Measurements from ENCODE around the gene AUTS2.

AUTS2 gene

GRCh38 chr7:70607759-70608158 is 1009.5 kb downstream of the AUTS2 start:
- no peak for FAIRE-seq
- no peak for DNase-seq (ENCODE audit: insufficient read length)
- TF ChIP-seq POLR2A (IDR thresholded peaks at IDR 0.05; ENCODE audit: low read depth, low read length) (no peak), POLR2AphosphoS5 (IDR thresholded peaks at IDR 0.05; ENCODE audit: low read depth, low read length) (no peak), TAF1 (IDR thresholded peaks at IDR 0.05; ENCODE audit: borderline replicate concordance, low read depth, low read length) (no peak)

- TF ChIP-seq POLR2AphosphoS5 (IDR thresholded peaks at IDR 0.05; ENCODE audit: low read depth, low read length) (no peak), TAF1 (IDR thresholded peaks at IDR 0.05; ENCODE audit: borderline replicate concordance, low read depth, low read length) (no peak), POLR2A (IDR thresholded peaks at IDR 0.05; ENCODE audit: low read depth, low read length) (no peak)
- no peak for FAIRE-seq
- DNase-seq (ENCODE audit: insufficient read length), result no peak
Observed at GRCh38 chr7:70608229-70608628, 1010.0 kb downstream of the AUTS2 start.

- FAIRE-seq (no peak), DNase-seq (ENCODE audit: insufficient read length) (no peak)
- TF ChIP-seq POLR2AphosphoS5 (IDR thresholded peaks at IDR 0.05; ENCODE audit: low read depth, low read length) (no peak), TAF1 (IDR thresholded peaks at IDR 0.05; ENCODE audit: borderline replicate concordance, low read depth, low read length) (no peak), POLR2A (IDR thresholded peaks at IDR 0.05; ENCODE audit: low read depth, low read length) (no peak)
Observed at GRCh38 chr7:70612811-70613210, 1014.5 kb downstream of the AUTS2 start.

DNA sequence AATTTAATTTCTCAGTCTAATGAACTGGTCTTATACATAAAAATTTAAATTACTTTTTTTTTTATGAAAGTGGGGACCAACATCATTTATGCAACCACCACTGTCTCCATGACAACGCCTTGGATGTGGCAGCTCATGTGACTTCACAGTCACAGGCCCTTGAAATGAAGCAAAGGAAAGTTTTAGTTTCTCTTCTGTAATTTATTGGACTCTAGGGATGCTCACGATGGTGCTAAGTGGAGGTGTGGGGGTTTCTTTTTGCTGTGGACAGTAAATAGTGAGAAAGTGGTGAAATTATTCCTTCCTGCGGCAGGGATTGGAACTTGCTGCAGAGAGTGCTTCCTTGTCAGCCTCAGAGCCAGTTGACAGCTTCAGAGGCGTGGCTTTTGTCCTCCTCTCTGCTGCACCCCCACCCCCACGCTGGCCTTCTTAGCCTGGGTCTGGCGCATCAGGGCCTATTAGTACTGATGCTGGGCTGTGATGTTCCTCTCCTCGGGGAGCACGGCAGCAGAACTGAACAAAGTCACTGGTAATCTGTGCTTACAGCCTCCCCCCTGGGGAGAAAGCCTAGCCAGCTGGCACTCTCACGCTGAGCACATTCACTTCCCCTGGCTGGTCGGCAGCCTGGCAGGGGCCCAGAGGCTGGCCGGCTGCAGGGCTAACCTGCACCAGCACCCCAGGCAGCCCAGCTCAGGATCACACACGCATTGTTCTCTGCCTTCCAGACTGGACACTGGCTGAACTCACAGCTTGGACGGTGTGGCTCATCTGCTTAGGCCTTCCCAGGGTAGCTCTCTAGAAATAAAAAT is 1016.2 kb downstream of the AUTS2 start:
- FAIRE-seq (no peak), DNase-seq (ENCODE audit: insufficient read length) (no peak)
- no peak for TF ChIP-seq POLR2A (IDR thresholded peaks at IDR 0.05; ENCODE audit: low read depth, low read length)
- TF ChIP-seq TAF1 (IDR thresholded peaks at IDR 0.05; ENCODE audit: borderline replicate concordance, low read depth, low read length), result no peak
- no peak for TF ChIP-seq POLR2AphosphoS5 (IDR thresholded peaks at IDR 0.05; ENCODE audit: low read depth, low read length)

GRCh38 chr7:70615066-70615606 is 1016.9 kb downstream of the AUTS2 start:
- FAIRE-seq (no peak), DNase-seq (ENCODE audit: insufficient read length) (no peak)
- TF ChIP-seq POLR2AphosphoS5 (IDR thresholded peaks at IDR 0.05; ENCODE audit: low read depth, low read length), result no peak
- no peak for TF ChIP-seq POLR2A (IDR thresholded peaks at IDR 0.05; ENCODE audit: low read depth, low read length)
- no peak for TF ChIP-seq TAF1 (IDR thresholded peaks at IDR 0.05; ENCODE audit: borderline replicate concordance, low read depth, low read length)

- DNase-seq (ENCODE audit: insufficient read length) (no peak), FAIRE-seq (no peak)
- TF ChIP-seq TAF1 (IDR thresholded peaks at IDR 0.05; ENCODE audit: borderline replicate concordance, low read depth, low read length) (no peak), POLR2A (IDR thresholded peaks at IDR 0.05; ENCODE audit: low read depth, low read length) (no peak), POLR2AphosphoS5 (IDR thresholded peaks at IDR 0.05; ENCODE audit: low read depth, low read length) (no peak)
Observed at GRCh38 chr7:70616211-70616610, 1017.9 kb downstream of the AUTS2 start.

DNA sequence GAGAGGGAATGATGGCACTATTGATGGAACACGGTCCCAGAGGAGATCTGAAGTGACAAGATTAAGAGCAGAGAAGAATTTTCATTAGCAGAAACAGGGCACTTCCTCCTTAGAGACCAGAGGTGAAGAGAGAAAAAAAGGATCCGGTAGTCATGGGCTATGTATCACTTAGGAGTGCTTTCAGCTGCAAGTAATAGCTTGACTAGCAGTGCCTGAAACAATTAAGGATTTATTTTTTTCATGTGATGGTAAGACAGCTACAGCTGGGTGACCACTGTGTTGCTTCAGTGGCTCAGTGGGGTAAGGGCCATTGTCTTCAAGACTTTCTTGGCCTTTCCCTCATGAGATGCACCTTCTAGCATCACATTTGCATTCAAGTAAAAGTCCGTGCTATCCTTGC is 1018.5 kb downstream of the AUTS2 start:
- FAIRE-seq (no peak), DNase-seq (ENCODE audit: insufficient read length) (no peak)
- TF ChIP-seq TAF1 (IDR thresholded peaks at IDR 0.05; ENCODE audit: borderline replicate concordance, low read depth, low read length) (no peak), POLR2AphosphoS5 (IDR thresholded peaks at IDR 0.05; ENCODE audit: low read depth, low read length) (no peak), POLR2A (IDR thresholded peaks at IDR 0.05; ENCODE audit: low read depth, low read length) (no peak)

- TF ChIP-seq TAF1 (IDR thresholded peaks at IDR 0.05; ENCODE audit: borderline replicate concordance, low read depth, low read length) (no peak), POLR2A (IDR thresholded peaks at IDR 0.05; ENCODE audit: low read depth, low read length) (no peak), POLR2AphosphoS5 (IDR thresholded peaks at IDR 0.05; ENCODE audit: low read depth, low read length) (no peak)
- no peak for DNase-seq (ENCODE audit: insufficient read length)
- no peak for FAIRE-seq
Observed at GRCh38 chr7:70618020-70618551, 1019.8 kb downstream of the AUTS2 start.

DNA sequence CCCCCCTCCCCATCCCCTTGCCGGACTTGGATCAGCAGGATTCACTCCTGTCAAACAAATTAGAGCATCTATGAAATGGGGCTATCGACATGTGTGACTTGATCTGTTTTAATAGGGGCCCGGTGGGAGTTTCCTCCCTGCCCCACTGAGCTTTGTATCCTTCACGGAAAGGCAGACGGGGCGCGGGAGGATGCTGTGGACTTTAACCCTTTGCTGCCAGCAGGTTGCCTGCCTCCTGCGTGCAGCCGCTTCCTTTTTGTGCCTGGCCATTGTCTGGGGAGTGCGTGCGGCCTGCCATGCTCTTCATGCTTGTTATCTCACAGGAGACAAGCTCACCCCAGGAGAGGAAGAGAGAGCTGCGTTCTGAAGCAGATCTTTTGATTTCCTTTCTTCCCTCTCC is 1020.9 kb downstream of the AUTS2 start:
- FAIRE-seq (no peak), DNase-seq (ENCODE audit: insufficient read length) (no peak)
- no peak for TF ChIP-seq POLR2A (IDR thresholded peaks at IDR 0.05; ENCODE audit: low read depth, low read length)
- TF ChIP-seq TAF1 (IDR thresholded peaks at IDR 0.05; ENCODE audit: borderline replicate concordance, low read depth, low read length), result no peak
- TF ChIP-seq POLR2AphosphoS5 (IDR thresholded peaks at IDR 0.05; ENCODE audit: low read depth, low read length), result no peak

DNA sequence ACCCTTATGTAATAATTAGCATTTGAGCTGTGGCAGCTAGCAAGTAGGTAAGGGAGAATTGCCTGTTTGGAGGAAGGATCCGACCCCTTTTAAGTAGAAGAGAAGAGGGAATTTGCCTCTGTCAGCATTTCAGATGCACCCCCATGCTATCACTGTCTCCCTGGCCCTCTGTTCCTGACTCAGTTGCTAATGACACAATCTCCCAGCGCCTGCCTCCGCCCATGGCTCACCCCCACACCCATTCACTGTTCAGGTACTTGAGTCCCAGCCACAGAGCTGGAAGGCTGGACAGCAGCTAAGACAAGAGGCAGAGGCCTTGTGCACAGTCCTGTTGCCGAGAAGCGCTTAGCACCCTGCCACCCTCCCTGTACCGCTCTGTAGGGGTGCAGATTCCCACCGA is 1021.4 kb downstream of the AUTS2 start:
- TF ChIP-seq TAF1 (IDR thresholded peaks at IDR 0.05; ENCODE audit: borderline replicate concordance, low read depth, low read length), result no peak
- TF ChIP-seq POLR2A (IDR thresholded peaks at IDR 0.05; ENCODE audit: low read depth, low read length), result no peak
- TF ChIP-seq POLR2AphosphoS5 (IDR thresholded peaks at IDR 0.05; ENCODE audit: low read depth, low read length), result no peak
- DNase-seq (ENCODE audit: insufficient read length) (no peak), FAIRE-seq (no peak)

DNA sequence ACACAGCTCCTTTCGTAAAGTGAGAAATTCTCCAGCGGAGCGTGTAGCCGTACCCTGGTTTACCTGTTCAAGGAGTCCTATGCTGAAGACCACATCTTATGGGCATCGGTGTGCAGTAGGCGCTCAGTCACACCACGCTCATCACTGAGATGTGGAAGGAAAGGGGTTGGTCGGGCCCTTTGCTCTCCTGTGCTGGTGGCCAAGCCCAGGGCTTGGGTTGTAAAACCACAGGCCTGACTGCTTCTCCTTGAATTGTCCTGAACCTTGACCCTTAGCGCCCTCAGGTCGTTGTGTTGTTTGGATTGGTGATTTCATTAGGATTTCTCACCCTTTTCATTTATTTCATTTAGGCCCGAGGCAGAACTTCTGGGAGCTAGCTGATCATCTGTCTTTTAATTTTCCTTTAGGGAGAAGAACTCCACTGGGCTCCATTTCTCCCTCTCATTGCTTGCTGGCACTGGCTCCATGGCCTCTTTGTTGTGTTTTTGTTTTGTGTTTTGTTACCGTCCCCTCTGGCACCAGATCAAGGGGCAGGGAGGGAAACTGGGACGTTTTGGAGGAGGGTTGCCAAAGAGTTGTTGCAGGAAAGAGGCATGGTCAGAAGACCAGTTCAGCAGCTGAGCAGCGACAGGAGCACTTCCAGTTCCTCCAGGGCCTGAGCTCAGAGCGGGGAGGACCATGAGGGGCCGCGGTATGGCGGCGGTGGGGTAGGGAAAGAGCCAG is 1022.2 kb downstream of the AUTS2 start:
- no peak for FAIRE-seq
- TF ChIP-seq TAF1 (IDR thresholded peaks at IDR 0.05; ENCODE audit: borderline replicate concordance, low read depth, low read length) (no peak), POLR2AphosphoS5 (IDR thresholded peaks at IDR 0.05; ENCODE audit: low read depth, low read length) (no peak), POLR2A (IDR thresholded peaks at IDR 0.05; ENCODE audit: low read depth, low read length) (no peak)

More for the DNA sequence above, 1022.2 kb downstream of the AUTS2 start:
- DNase-seq (ENCODE audit: insufficient read length), result no peak
